Activated CD8-positive, alpha-beta T cell treated with anti-CD3 and anti-CD28 coated beads, Interleukin-2, amount 10 ng/mL, durations not matched to agents 7 days and 5 days (primary cell): Measurements from ENCODE around the gene MBNL1. TPM values are rescaled to one million over a fixed set of nuclear protein-coding genes. Genes with fewer than 3 reads are reported as not detected.

Source experiments
- ATAC-seq: fragments of 150-1000 bp; cut with Tn5 transposase; one replicate; pipeline ENCODE4 v1.10.0; 2021; ENCODE audit warnings: moderate library complexity
- CTCF ChIA-PET: fragments of 350-600 bp; sonication (Branson Sonifier 250); formaldehyde crosslinking; loops from one replicate; lab custom pipeline; 2021; ENCODE audit warnings: antibody characterized with exemption; lab: Charles Lee
- POLR2A ChIA-PET: fragments of 350-600 bp; sonication (Branson Sonifier 250); formaldehyde crosslinking; loops from one replicate; lab custom pipeline; 2021; ENCODE audit warnings: antibody characterized with exemption; lab: Charles Lee
- DNase-seq: peaks from one replicate; pipeline ENCODE4 v3.0.0-alpha.2; 2020
- H3K27ac Mint-ChIP-seq: one replicate; pipeline ENCODE4 v1.8.0; 2021; ENCODE audit warnings: mild to moderate bottlenecking, mixed read lengths
- H3K27me3 Mint-ChIP-seq: one replicate; pipeline ENCODE4 v1.8.0; 2021; ENCODE audit warnings: low read depth, mixed read lengths
- H3K36me3 Mint-ChIP-seq: one replicate; pipeline ENCODE4 v1.8.0; 2021; ENCODE audit warnings: low read depth, mixed read lengths
- H3K4me1 Mint-ChIP-seq: one replicate; pipeline ENCODE4 v1.8.0; 2021; ENCODE audit warnings: low read depth, mixed read lengths
- H3K4me3 Mint-ChIP-seq: one replicate; pipeline ENCODE4 v1.8.0; 2021; ENCODE audit warnings: mild to moderate bottlenecking, mixed read lengths
- H3K9me3 Mint-ChIP-seq: one replicate; pipeline ENCODE4 v1.8.0; 2022; ENCODE audit warnings: mixed read lengths; ENCODE audit not compliant: insufficient read depth
- total RNA-seq, 2 experiments: library from RNA; stranded (reverse); gene quantifications; one replicate each; pipeline ENCODE4 v1.2.3, GENCODE V29; 2021

Gene MBNL1
- total RNA-seq, 2 experiments from 2014 or later: 469 to 504 TPM

GRCh38 chr3:152470095-152470494 is 201.4 kb downstream of the MBNL1 start:
- Mint-ChIP-seq H3K4me3 (no peak overlapping the region), H3K27ac (no peak overlapping the region), H3K4me1 (peaks cover 2% of the 10 kb centered on the region), H3K9me3 (no peaks in the 10 kb centered on the region), H3K36me3 (peaks cover 25% of the 10 kb centered on the region), H3K27me3 (peaks cover 9% of the 10 kb centered on the region)
- ATAC-seq (no peak), DNase-seq (no peak)
- ChIA-PET POLR2A (no interaction called here), CTCF (no interaction called here)

DNA sequence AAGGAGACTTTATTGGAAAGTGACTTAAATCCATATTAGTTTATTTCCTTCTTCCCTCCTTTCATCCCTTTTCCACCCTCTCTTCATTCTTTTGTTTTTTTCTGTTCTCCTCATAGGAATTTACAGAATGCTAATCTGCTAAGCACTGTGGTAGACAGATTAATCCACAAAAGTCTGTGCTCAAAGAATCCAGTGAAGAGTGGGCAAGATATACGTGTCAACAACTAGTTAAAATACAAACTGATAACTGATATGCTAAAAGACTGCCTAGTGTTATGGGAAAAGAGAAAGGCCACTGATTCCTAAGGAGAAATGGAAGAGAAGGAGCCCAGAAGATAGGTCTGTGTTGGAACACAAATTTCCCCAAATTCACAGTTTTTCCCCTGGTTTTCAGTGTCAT is 202.2 kb downstream of the MBNL1 start:
- peaks cover 11% of the 10 kb centered on the region for H3K27me3 Mint-ChIP-seq
- ATAC-seq (no peak), DNase-seq (no peak)
- no peak overlapping the region for H3K4me3 Mint-ChIP-seq
- peaks cover 17% of the 10 kb centered on the region for H3K36me3 Mint-ChIP-seq
- H3K9me3 Mint-ChIP-seq: no peaks in the 10 kb centered on the region
- peaks cover 2% of the 10 kb centered on the region for H3K4me1 Mint-ChIP-seq
- ChIA-PET CTCF (no interaction called here), POLR2A (no interaction called here)
- peak overlapping the region; percentile 4 for H3K27ac Mint-ChIP-seq

DNA sequence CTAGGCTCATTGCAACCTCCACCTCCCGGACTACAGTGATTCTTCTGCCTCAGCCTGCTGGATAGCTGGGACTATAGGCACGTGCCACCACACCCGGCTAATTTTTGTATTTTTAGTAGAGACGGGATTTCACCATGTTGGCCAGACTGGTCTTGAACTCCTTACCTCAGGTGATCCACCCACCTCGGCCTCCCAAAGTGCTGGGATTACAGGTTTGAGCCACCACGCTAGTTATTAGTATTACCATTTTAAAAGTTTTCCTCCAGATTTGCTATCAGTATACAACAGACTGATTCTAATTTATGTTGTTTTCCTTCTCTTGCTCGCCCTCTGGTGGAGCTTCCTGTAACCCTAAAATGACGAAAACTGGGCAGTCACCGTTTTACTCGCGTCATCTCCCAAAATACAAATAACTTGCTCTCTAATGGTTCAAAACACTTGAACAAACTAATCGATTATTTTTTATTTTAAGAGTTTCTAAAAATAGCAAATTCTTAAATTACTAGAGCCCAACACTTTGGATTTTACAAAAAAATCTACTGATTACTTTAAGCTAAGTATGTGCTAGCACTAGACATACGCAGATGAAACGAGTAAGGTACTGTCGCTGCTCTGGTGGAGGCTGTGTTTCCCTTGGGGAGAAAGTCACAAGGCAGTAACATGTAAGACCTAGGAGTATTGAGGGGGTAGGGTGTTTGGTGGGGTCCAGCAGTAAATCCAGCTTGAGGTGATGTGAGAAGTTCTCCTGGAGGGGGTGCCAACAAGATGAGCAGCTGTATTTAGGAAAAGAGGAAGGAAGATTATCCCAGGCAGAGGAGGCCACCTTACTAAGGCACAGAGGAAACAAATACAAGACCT is 203.3 kb downstream of the MBNL1 start:
- Mint-ChIP-seq H3K4me3 (no peak overlapping the region), H3K4me1 (peaks cover 2% of the 10 kb centered on the region), H3K9me3 (no peaks in the 10 kb centered on the region), H3K27me3 (peaks cover 13% of the 10 kb centered on the region), H3K27ac (peak overlapping the region; percentile 22), H3K36me3 (peaks cover 6% of the 10 kb centered on the region)
- DNase-seq: peak; percentile 81
- POLR2A ChIA-PET: no interaction called here
- CTCF ChIA-PET: interaction anchor here (0.7 to 2.3 kb wide), 22 partner anchors 14 to 400 kb away, joined by 3 to 17 read pairs (median 3); no protein-coding TSS in a partner anchor
- peak; percentile 74 for ATAC-seq

- CTCF ChIA-PET: interaction anchor here (0.7 to 2.3 kb wide), 21 partner anchors 13 to 400 kb away, joined by 3 to 17 read pairs (median 3); no protein-coding TSS in a partner anchor
- no peak for DNase-seq
- Mint-ChIP-seq H3K9me3 (no peaks in the 10 kb centered on the region), H3K27ac (peak overlapping the region; percentile 22), H3K36me3 (peaks cover 4% of the 10 kb centered on the region), H3K27me3 (peaks cover 15% of the 10 kb centered on the region), H3K4me1 (peaks cover 2% of the 10 kb centered on the region), H3K4me3 (no peak overlapping the region)
- ATAC-seq: peak; percentile 2
- POLR2A ChIA-PET: no interaction called here
Observed at GRCh38 chr3:152472672-152472954, 203.9 kb downstream of the MBNL1 start.

DNA sequence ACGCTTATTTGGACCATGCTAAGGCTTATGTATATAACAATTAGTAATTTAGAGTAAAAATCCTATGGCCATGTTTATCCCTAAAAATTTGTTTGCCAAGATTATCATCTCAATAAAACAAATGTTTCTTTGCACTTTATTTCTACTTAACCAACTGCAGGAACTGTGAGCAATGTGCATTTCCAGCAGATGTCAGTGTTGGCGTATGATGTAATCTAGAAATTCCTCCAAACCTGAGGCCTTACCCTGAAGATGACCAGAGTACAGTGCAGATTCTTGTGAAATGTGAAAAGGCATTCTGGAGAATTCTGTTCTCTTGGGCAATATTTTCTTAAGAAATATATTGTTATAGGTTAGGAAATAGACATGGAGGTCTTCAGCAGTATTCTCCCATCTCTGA is 205.9 kb downstream of the MBNL1 start:
- ATAC-seq (no peak), DNase-seq (peak; percentile 36)
- H3K9me3 Mint-ChIP-seq: no peaks in the 10 kb centered on the region
- H3K4me3 Mint-ChIP-seq: no peak overlapping the region
- POLR2A ChIA-PET: no interaction called here
- no peak overlapping the region for H3K27ac Mint-ChIP-seq
- CTCF ChIA-PET: interaction anchor here (0.8 to 1.3 kb wide), 4 partner anchors 11 to 99 kb away, joined by 3 to 4 read pairs (median 4); no protein-coding TSS in a partner anchor
- H3K27me3 Mint-ChIP-seq: peaks cover 18% of the 10 kb centered on the region
- H3K4me1 Mint-ChIP-seq: peaks cover 2% of the 10 kb centered on the region
- H3K36me3 Mint-ChIP-seq: peaks cover 3% of the 10 kb centered on the region

- ChIA-PET POLR2A (no interaction called here), CTCF (interaction anchor here (0.9 to 1.0 kb wide), 2 partner anchors 11 to 42 kb away, joined by 3 read pairs; no protein-coding TSS in a partner anchor)
- peaks cover 23% of the 10 kb centered on the region for H3K27me3 Mint-ChIP-seq
Observed at GRCh38 chr3:152477422-152477821, 208.7 kb downstream of the MBNL1 start.

GRCh38 chr3:152480282-152480953 is 211.7 kb downstream of the MBNL1 start:
- ATAC-seq (no peak), DNase-seq (no peak)
- Mint-ChIP-seq H3K4me1 (no peaks in the 10 kb centered on the region), H3K36me3 (peaks cover 8% of the 10 kb centered on the region), H3K9me3 (no peaks in the 10 kb centered on the region), H3K27me3 (peaks cover 18% of the 10 kb centered on the region), H3K27ac (no peak overlapping the region), H3K4me3 (no peak overlapping the region)
- ChIA-PET CTCF (interaction anchor here (1.7 kb wide), 1 partner anchor 21 kb away, joined by 3 read pairs; no protein-coding TSS in a partner anchor), POLR2A (no interaction called here)

More at GRCh38 chr3:152477422-152477821, 208.7 kb downstream of the MBNL1 start:
- H3K9me3 Mint-ChIP-seq: no peaks in the 10 kb centered on the region
- H3K4me3 Mint-ChIP-seq: no peak overlapping the region
- ATAC-seq: no peak
- no peak for DNase-seq
- H3K36me3 Mint-ChIP-seq: peaks cover 2% of the 10 kb centered on the region
- H3K27ac Mint-ChIP-seq: no peak overlapping the region
- H3K4me1 Mint-ChIP-seq: peaks cover under 1% of the 10 kb centered on the region

DNA sequence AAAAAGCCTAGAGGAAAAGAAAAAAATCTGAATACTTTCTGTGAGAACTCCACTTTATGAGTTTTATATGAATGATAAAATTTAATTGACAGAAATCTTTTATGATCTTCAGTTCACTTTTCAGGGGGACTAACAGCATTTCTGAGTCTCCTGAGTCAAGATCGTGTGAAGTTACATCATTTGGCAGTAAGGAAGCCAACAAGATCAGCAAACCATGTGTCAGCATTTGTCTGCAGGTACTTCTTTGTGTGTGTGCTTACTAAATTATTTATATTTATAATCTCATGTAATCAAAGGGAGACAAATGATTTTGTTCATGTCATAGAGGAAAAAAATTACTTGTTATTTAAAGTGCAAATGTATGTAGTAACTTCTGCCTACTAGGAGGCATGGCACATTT is 217.6 kb downstream of the MBNL1 start:
- H3K9me3 Mint-ChIP-seq: no peaks in the 10 kb centered on the region
- ChIA-PET POLR2A (no interaction called here), CTCF (interaction anchor here (1.0 to 1.2 kb wide), 2 partner anchors 11 to 14 kb away, joined by 3 to 4 read pairs; no protein-coding TSS in a partner anchor)
- H3K4me1 Mint-ChIP-seq: no peaks in the 10 kb centered on the region
- DNase-seq (no peak), ATAC-seq (no peak)
- peaks cover 8% of the 10 kb centered on the region for H3K36me3 Mint-ChIP-seq
- peaks cover 5% of the 10 kb centered on the region for H3K27me3 Mint-ChIP-seq
- no peak overlapping the region for H3K4me3 Mint-ChIP-seq
- no peak overlapping the region for H3K27ac Mint-ChIP-seq

DNA sequence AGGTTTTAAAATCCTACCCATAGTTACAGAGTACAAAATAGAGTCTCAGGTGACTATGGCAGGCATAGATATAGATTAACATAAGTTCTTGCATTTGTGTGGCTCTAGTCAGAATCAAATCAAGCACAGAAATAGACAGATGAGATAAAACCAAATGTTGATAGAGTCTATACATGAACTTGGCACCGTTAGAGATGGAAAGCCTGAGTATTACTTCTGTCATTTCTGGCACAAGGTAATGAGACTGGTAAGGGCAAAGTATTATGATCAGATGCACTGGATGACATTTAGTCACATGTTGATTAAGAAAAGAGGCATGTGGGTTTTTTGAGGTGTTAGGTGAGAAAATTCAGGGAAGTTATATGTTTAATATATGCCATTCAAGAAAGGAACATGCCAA is 219.7 kb downstream of the MBNL1 start:
- Mint-ChIP-seq H3K9me3 (no peaks in the 10 kb centered on the region), H3K4me3 (no peak overlapping the region), H3K27ac (no peak overlapping the region), H3K4me1 (no peaks in the 10 kb centered on the region), H3K36me3 (no peaks in the 10 kb centered on the region), H3K27me3 (peaks cover 4% of the 10 kb centered on the region)
- CTCF ChIA-PET: no interaction called here
- POLR2A ChIA-PET: no interaction called here
- DNase-seq (no peak), ATAC-seq (no peak)

DNA sequence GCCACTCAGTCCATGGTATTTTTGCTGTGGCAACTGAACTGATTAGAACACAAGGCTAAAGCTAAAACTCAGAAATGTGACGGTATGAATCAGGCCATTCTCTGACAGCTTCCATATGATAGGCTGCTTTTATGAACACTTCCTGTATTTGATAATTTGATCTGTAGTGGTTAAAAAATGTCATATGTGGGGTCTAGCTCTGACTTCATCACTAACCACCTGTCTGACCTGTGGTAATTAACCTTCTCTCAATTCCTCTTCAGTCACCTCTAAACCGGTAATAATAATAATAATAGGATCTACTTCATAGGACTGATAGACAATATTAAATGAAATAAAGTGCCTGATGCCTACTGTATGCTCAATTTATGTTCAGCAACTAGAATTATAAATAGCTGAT is 223.2 kb downstream of the MBNL1 start:
- ATAC-seq (no peak), DNase-seq (no peak)
- ChIA-PET POLR2A (no interaction called here), CTCF (interaction anchor here (0.9 to 1.3 kb wide), 2 partner anchors 19 to 84 kb away, joined by 3 read pairs; no protein-coding TSS in a partner anchor)
- Mint-ChIP-seq H3K4me3 (no peak overlapping the region), H3K27me3 (peaks cover 1% of the 10 kb centered on the region), H3K9me3 (no peaks in the 10 kb centered on the region), H3K4me1 (no peaks in the 10 kb centered on the region), H3K27ac (no peak overlapping the region), H3K36me3 (no peaks in the 10 kb centered on the region)

- Mint-ChIP-seq H3K27ac (no peak overlapping the region), H3K27me3 (no peaks in the 10 kb centered on the region), H3K4me1 (peaks cover 6% of the 10 kb centered on the region), H3K9me3 (no peaks in the 10 kb centered on the region), H3K36me3 (no peaks in the 10 kb centered on the region), H3K4me3 (no peak overlapping the region)
- no peak for ATAC-seq
- no peak for DNase-seq
- ChIA-PET CTCF (interaction anchor here (1.6 kb wide), 1 partner anchor 24 kb away, joined by 5 read pairs; no protein-coding TSS in a partner anchor), POLR2A (no interaction called here)
Observed at GRCh38 chr3:152496286-152496685, 227.6 kb downstream of the MBNL1 start.

GRCh38 chr3:152496716-152497115 is 228.0 kb downstream of the MBNL1 start:
- DNase-seq: no peak
- H3K4me1 Mint-ChIP-seq: peaks cover 6% of the 10 kb centered on the region
- no peaks in the 10 kb centered on the region for H3K27me3 Mint-ChIP-seq
- H3K9me3 Mint-ChIP-seq: no peaks in the 10 kb centered on the region
- no peak for ATAC-seq
- ChIA-PET CTCF (interaction anchor here (1.0 to 1.6 kb wide), 2 partner anchors 10 to 24 kb away, joined by 3 to 5 read pairs; no protein-coding TSS in a partner anchor), POLR2A (no interaction called here)
- H3K27ac Mint-ChIP-seq: no peak overlapping the region
- H3K4me3 Mint-ChIP-seq: no peak overlapping the region
- no peaks in the 10 kb centered on the region for H3K36me3 Mint-ChIP-seq
